NCI-H2107 treated with DMSO at 0.1 percent for 48 hours (cell line): Measurements from ENCODE around the gene MUC22.
"Not testable (repeated sequence)": the region's sequence is repeated elsewhere in the genome, so short reads cannot be mapped to it uniquely, and the experiment has no call there.

ENCODE experiments used
- DNase-seq: peaks from one replicate; lab custom pipeline; 2025; ENCODE audit not compliant: unreplicated experiment; lab: John Stamatoyannopoulos, UW

Gene MUC22

DNA sequence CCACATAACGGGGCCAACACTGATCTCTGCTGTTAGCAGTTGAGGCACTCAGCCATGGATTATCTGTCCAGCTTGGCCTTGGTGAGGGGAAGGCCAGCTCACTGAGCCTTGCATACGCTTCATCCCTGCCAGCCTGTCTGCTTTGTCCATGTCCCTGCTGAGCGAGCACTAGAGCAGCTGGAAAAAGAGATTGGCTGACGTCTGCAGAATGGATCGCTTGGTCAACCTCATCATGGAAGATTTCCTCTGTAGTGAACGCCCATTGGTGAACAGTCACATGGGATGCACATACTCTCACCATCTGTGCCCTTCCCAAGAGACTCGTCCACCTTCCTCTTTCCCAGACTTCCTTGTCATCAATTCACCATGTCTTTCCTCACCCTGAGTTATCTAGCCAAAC is 26.9 kb downstream of the MUC22 start:
- no peak for DNase-seq

GRCh38 chr6:31037682-31038081 is 27.4 kb downstream of the MUC22 start:
- no peak for DNase-seq

GRCh38 chr6:31038559-31038958 is 28.3 kb downstream of the MUC22 start:
- DNase-seq: no peak

DNA sequence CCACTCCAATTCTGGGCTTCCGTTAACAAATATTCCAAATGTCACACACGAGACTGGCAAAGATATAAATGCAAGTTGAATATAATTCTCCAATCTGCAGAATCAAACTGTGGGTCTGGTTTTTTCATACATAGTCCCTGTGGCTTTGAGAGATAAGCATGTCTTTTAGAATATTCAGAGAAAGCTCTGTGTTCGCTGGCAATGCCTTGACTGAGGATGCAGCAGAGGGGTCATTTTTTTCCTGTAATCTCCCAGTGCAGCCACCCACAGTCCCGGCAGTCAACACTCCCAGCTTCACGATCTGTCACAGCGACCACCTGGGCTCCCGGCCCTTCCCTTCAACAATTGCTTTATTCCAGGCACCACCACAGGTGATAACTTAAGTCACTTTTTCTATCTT is 30.5 kb downstream of the MUC22 start:
- DNase-seq: no peak

- no peak for DNase-seq
These were observed 31.2 kb downstream of the MUC22 start for GRCh38 chr6:31041372-31041974.

- peak; percentile 1 for DNase-seq
These were observed 32.5 kb downstream of the MUC22 start for GRCh38 chr6:31042806-31043205.

GRCh38 chr6:31048099-31048498 is 37.8 kb downstream of the MUC22 start:
- no peak for DNase-seq

GRCh38 chr6:31049518-31049917 is 39.2 kb downstream of the MUC22 start:
- DNase-seq: no peak

DNA sequence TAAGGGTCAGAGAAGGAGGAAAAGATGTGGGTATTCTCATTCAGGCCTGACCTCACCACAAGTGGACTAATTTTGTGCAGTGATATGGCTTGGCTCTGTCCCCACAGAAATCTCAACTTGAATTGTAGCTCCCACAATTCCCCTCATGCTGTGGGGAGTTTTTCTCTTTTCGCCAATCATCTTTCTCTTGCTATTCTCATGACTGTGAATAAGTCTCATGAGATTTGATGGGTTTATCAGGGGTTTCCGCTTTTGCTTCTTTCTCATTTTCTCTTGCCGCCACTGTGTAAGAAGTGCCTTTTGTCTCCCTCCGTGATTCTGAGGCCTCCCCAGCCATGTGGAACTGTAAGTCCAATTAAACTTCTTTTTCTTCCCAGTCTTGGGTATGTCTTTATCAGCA is 42.9 kb downstream of the MUC22 start:
- DNase-seq: not testable (repeated sequence)

DNA sequence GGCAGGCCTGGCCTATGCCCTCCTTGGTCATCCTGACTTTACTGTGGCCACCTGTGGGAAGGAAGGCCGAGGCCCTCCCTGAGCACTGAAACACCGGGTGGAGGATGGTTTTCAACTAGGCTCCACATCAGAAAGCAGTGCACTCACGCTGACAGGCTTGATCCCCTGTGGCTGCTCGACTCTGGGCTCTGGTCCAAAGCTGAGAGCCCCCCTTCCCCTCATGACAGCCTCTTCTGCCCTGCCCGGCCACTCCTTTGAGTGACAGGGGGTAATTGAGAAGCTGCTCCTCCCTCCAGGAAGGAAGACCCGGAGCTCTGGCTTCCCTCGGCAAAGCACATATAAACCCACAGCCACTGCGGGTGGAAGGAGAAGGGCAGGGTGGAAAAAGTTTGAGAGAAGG is 43.6 kb downstream of the MUC22 start:
- DNase-seq: no peak

DNA sequence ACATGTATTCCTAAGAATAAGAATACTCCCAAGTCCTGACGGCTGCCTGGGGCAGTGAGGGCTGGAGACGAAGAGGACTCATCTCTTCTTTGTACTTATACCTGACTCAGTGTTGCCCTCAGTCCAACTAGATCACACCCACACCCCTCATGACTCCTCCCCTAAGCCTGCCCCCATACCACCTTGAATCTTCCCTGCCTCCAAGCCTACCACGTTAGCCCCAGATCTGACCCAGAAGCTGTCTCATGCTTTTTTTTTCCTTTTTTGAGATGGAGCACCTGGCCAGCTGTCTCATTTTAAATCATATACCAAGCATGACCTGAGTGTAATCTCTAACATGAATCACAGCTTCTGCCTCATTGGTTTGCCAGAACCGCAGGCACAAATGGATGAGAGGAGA is 45.2 kb downstream of the MUC22 start:
- DNase-seq: no peak

GRCh38 chr6:31057426-31058003 is 47.2 kb downstream of the MUC22 start:
- no peak for DNase-seq

GRCh38 chr6:31058128-31058894 is 48.0 kb downstream of the MUC22 start:
- no peak for DNase-seq

DNA sequence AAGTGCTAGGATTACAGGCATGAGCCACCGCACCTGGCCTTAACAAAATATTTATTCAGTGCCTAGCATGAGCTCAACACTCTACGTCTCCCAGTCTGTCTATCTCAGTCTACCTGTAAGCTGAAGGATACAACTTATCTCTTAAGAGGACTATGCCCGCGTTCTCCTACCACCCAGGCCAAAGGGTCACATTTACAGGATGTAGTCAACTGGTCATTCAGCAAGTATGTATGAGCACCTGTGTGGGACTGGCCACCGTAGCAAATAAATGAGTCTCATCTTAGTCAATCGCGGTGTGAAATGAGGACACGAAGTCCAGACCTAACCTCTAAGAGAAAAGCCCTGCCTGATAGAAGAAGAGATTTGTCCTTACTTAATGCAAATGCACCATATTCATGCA is 49.9 kb downstream of the MUC22 start:
- DNase-seq: no peak

- no peak for DNase-seq
These were observed 53.7 kb downstream of the MUC22 start for GRCh38 chr6:31063906-31064435.

DNA sequence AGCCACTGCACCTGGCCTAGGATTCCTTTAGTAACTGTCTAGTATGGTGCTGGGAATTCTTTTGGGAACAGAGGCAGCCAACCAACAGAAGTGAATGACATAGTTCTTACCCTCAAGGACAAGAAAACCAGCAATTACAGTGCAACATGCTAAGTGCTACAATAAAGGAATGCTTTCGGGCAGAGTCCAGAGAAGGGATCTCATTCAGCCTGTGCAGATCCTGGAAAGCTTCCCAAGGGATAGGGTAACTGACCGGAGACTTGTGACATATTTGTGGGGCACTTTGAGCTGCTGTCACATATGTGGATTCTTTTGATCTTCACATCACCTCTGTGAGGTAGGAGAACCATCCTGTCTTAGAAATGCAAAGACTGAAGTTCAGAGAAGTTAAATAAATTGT is 55.3 kb downstream of the MUC22 start:
- DNase-seq: no peak

DNA sequence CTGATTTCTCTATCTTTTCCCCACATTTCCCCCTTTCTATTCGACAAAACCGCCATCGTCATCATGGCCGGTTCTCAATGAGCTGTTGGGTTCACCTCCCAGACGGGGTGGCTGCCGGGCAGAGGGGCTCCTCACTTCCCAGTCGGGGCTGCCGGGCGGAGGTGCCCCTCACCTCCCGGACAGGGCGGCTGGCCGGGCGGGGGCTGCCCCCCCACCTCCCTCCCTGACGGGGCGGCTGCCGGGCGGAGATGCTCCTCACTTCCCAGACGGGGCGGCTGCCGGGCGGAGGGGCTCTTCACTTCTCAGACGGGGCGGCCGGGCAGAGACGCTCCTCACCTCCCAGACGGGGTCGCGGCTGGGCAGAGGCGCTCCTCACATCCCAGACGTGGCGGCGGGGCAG is 56.8 kb downstream of the MUC22 start:
- DNase-seq: not testable (repeated sequence)

DNA sequence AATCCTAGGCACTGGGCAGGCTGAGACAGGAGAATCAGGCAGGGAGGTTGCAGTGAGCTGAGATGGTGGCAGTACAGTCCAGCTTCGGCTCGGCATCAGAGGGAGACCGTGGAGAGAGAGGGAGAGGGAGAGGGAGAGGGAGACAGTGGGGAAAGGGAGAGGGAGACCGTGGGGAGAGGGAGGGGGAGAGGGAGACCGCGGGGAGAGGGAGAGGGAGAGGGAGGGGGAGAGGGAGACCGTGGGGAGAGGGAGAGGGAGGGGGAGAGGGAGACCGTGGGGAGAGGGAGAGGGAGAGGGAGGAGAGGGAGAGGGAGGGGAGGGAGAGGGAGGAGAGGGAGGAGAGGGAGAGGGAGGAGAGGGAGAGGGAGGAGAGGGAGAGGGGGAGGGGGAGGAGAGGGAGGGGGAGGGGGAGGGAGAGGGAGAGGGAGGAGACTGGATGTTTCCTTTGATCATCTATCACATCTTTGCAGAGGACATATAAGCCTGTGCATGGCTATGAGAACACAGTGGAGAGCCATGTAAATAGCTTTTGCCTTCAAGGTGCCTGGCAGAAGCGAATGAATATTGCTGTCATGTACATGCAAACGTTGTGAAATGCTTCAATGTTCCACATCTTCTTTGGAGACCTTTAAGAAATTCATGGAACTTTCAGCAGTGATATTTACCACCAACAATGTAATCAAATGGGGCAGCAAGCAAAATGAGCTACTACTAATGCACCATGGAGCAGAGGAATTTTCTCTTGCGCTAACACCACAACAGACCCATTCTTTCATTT is 57.8 kb downstream of the MUC22 start:
- DNase-seq: not testable (repeated sequence)

- DNase-seq: no peak
These were observed 58.5 kb downstream of the MUC22 start for GRCh38 chr6:31068669-31069340.

GRCh38 chr6:31070711-31071197 is 60.5 kb downstream of the MUC22 start:
- no peak for DNase-seq

DNA sequence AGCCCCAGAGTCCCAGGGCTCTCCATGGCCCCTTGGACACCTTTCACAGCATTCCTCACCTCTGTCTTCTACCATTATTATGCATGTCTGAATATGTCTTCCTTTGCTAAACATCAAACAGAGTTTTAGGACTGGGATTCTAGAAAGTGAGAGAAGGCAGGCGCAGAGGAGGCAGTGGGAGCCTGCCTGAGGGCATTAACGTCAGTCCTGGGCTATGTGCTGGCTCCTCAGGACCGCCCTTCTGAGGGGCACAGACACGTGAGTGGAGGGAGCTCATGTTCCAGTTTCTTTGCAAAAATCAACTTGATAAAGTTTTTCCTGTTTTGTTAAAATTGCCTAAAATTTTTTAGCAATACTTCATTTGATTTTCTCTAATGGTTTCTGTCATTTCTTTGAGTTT is 64.1 kb downstream of the MUC22 start:
- DNase-seq: no peak
